ENCODE data around the gene IHH. TPM values are rescaled to one million over a fixed set of nuclear protein-coding genes. Genes with fewer than 3 reads are reported as not detected.

Gene IHH
- total RNA-seq, 2 experiments from 2014 or later: not detected

- Mint-ChIP-seq H3K4me1 (ENCODE audit: low read depth) (peaks cover 20% of the 10 kb centered on the region), H3K9me3 (no peaks in the 10 kb centered on the region), H3K36me3 (ENCODE audit: low read depth) (no peaks in the 10 kb centered on the region), H3K27ac (no peak overlapping the region), H3K4me3 (peak overlapping the region; percentile 76), H3K27me3 (peaks cover 79% of the 10 kb centered on the region)
- H3K4me1 ChIP-seq (ENCODE audit: insufficient read depth, low read length): peaks cover 38% of the 10 kb centered on the region
- peaks cover 0 to 42% of the 10 kb centered on the region in 2 experiments for H3K9me3 ChIP-seq (ENCODE audit: control insufficient read depth in 1 of 2, insufficient read depth in 1 of 2, low read length in 2 of 2)
- ATAC-seq (ENCODE audit: poor library complexity): peak; percentile 98
- peak; percentile 97 for TF ChIP-seq CTCF (IDR thresholded peaks at IDR 0.05)
- DNase-seq: peak; percentile 54 to 87 (median 72)
- no peaks in the 10 kb centered on the region for H3K36me3 ChIP-seq (ENCODE audit: insufficient read depth, low read length)
- intact Hi-C loops (cut with DNase I, micrococcal nuclease): loop anchor here (1.0 to 10.0 kb wide), 6 partner anchors 61 to 297 kb away; no protein-coding TSS in a partner anchor
- H3K27ac ChIP-seq (ENCODE audit: low read depth in 1 of 2, low read length in 2 of 2): no peak overlapping the region
- POLR2A ChIA-PET: interaction anchor here (1.0 kb wide), 1 partner anchor 237 kb away, joined by 3 read pairs; no protein-coding TSS in a partner anchor
- CTCF ChIA-PET: interaction anchor here (0.6 to 1.7 kb wide), 20 partner anchors 10 to 472 kb away, joined by 3 to 10 read pairs (median 4); partner anchors contain the start of gene DNPEP
- H3K4me3 ChIP-seq (ENCODE audit: low read length): peak overlapping the region; percentile 2
- peaks cover 57 to 79% of the 10 kb centered on the region in 2 experiments for H3K27me3 ChIP-seq (ENCODE audit: control insufficient read depth in 1 of 2, insufficient read depth in 2 of 2, low read length in 2 of 2)
Measured at GRCh38 chr2:219057709-219058540, 2.8 kb downstream of the IHH start.

- ChIA-PET POLR2A (no interaction called here), CTCF (interaction anchor here (1.2 kb wide), 1 partner anchor 237 kb away, joined by 3 read pairs; no protein-coding TSS in a partner anchor)
- H3K36me3 Mint-ChIP-seq (ENCODE audit: low read depth): no peaks in the 10 kb centered on the region
- Histone ChIP-seq H3K9me3 (ENCODE audit: control insufficient read depth in 1 of 2, insufficient read depth in 1 of 2, low read length in 2 of 2) (peaks cover 0 to 42% of the 10 kb centered on the region in 2 experiments), H3K27ac (ENCODE audit: low read depth in 1 of 2, low read length in 2 of 2) (no peak overlapping the region), H3K4me3 (ENCODE audit: low read length) (no peak overlapping the region), H3K4me1 (ENCODE audit: insufficient read depth, low read length) (peaks cover 38% of the 10 kb centered on the region), H3K36me3 (ENCODE audit: insufficient read depth, low read length) (no peaks in the 10 kb centered on the region), H3K27me3 (ENCODE audit: control insufficient read depth in 1 of 2, insufficient read depth in 2 of 2, low read length in 2 of 2) (peaks cover 52 to 71% of the 10 kb centered on the region in 2 experiments)
- TF ChIP-seq CTCF (IDR thresholded peaks at IDR 0.05): no peak
- no peak overlapping the region for H3K27ac Mint-ChIP-seq
- no peak overlapping the region for H3K4me3 Mint-ChIP-seq
- H3K4me1 Mint-ChIP-seq (ENCODE audit: low read depth): peaks cover 20% of the 10 kb centered on the region
- no peaks in the 10 kb centered on the region for H3K9me3 Mint-ChIP-seq
- H3K27me3 Mint-ChIP-seq: peaks cover 79% of the 10 kb centered on the region
- intact Hi-C loops (cut with DNase I, micrococcal nuclease): loop anchor here (5.0 to 10.0 kb wide), 3 partner anchors 155 to 298 kb away; no protein-coding TSS in a partner anchor
- ATAC-seq (ENCODE audit: poor library complexity): no peak
- peak in 1 of 14 experiments; percentile 21 for DNase-seq
Measured at GRCh38 chr2:219056896-219057708, 3.6 kb downstream of the IHH start.

GRCh38 chr2:219056176-219056895, 4.4 kb downstream of the IHH start:
- DNase-seq (no peak), ATAC-seq (ENCODE audit: poor library complexity) (no peak)
- H3K9me3 ChIP-seq (ENCODE audit: control insufficient read depth in 1 of 2, insufficient read depth in 1 of 2, low read length in 2 of 2): peaks cover 0 to 42% of the 10 kb centered on the region in 2 experiments
- Mint-ChIP-seq H3K27ac (no peak overlapping the region), H3K27me3 (peaks cover 76% of the 10 kb centered on the region), H3K4me3 (peak overlapping the region; percentile 3), H3K9me3 (no peaks in the 10 kb centered on the region), H3K4me1 (ENCODE audit: low read depth) (peaks cover 20% of the 10 kb centered on the region), H3K36me3 (ENCODE audit: low read depth) (no peaks in the 10 kb centered on the region)
- no peak overlapping the region for H3K4me3 ChIP-seq (ENCODE audit: low read length)
- no peak for TF ChIP-seq CTCF (IDR thresholded peaks at IDR 0.05)
- H3K36me3 ChIP-seq (ENCODE audit: insufficient read depth, low read length): no peaks in the 10 kb centered on the region
- peaks cover 46 to 67% of the 10 kb centered on the region in 2 experiments for H3K27me3 ChIP-seq (ENCODE audit: control insufficient read depth in 1 of 2, insufficient read depth in 2 of 2, low read length in 2 of 2)
- intact Hi-C loops (cut with DNase I, micrococcal nuclease): loop anchor here (5.0 to 10.0 kb wide), 3 partner anchors 156 to 298 kb away; no protein-coding TSS in a partner anchor
- no peak overlapping the region for H3K27ac ChIP-seq (ENCODE audit: low read depth in 1 of 2, low read length in 2 of 2)
- peaks cover 38% of the 10 kb centered on the region for H3K4me1 ChIP-seq (ENCODE audit: insufficient read depth, low read length)
- CTCF ChIA-PET: no interaction called here
- POLR2A ChIA-PET: no interaction called here
